Stomach (tissue), 9 donors: ENCODE data around the gene AQP2. TPM values are rescaled to one million over a fixed set of nuclear protein-coding genes. Genes with fewer than 3 reads are reported as not detected.

Source experiments
- DNase-seq, 2 donors: peaks; one replicate each; pipeline versions ENCODE4 v3.0.0 to v3.0.0-alpha.2; 2013 to 2019
- H3K27ac ChIP-seq, 5 donors: fragments of 200-600 bp in 4 of 5; sonication (generic) in 4 of 5; one replicate each; pipeline ENCODE4 v1.5.1; 2013 to 2019; ENCODE audit warnings: mild to moderate bottlenecking in 1 of 5, moderate library complexity in 1 of 5
- H3K27me3 ChIP-seq, 3 donors: fragments of 200-600 bp; sonication (generic); one replicate each; pipeline ENCODE4 v1.5.1; 2017 to 2019; ENCODE audit warnings: mixed run types in 1 of 3
- H3K36me3 ChIP-seq, 4 donors: fragments of 200-600 bp; sonication (generic); 1 replicate in 3 of 4; 2 replicates in 1 of 4; pipeline ENCODE4 v1.5.1; 2016 to 2019
- H3K4me1 ChIP-seq, 4 donors: fragments of 200-600 bp; sonication (generic); one replicate each; pipeline ENCODE4 v1.5.1; 2016 to 2019
- H3K4me3 ChIP-seq, 4 donors: fragments of 200-600 bp; sonication (generic) in 3 of 4; one replicate each; pipeline ENCODE4 v1.5.1; 2016 to 2019; ENCODE audit warnings: mild to moderate bottlenecking in 1 of 4
- H3K9me3 ChIP-seq, 4 donors: fragments of 200-600 bp; sonication (generic); one replicate each; pipeline ENCODE4 v1.5.1; 2016 to 2019
- CTCF ChIP-seq, 7 experiments: fragments of 450-650 bp in 4 of 7; fragments of 200-600 bp in 3 of 7; sonication (generic) in 3 of 7; IDR thresholded peaks; one replicate each; pipeline ENCODE4 v1.5.1; 2016 to 2019; ENCODE audit warnings: antibody characterized with exemption in 7 of 7, control low read depth in 2 of 7, mild to moderate bottlenecking in 1 of 7
- EP300 ChIP-seq: sonication (generic); formaldehyde crosslinking; IDR thresholded peaks from one replicate; pipeline ENCODE4 v1.6.1; 2017; ENCODE audit warnings: antibody characterized with exemption
- POLR2A ChIP-seq, 4 donors: fragments of 450-650 bp; IDR thresholded peaks; one replicate each; pipeline ENCODE4 v1.6.1; 2016; ENCODE audit warnings: antibody characterized with exemption in 4 of 4, control low read depth in 2 of 4, mild to moderate bottlenecking in 1 of 4, moderate library complexity in 1 of 4
- POLR2AphosphoS5 ChIP-seq, 3 donors: sonication (generic); formaldehyde crosslinking; IDR thresholded peaks; one replicate each; pipeline ENCODE4 v1.6.1; 2016; ENCODE audit warnings: antibody characterized with exemption in 3 of 3
- WGBS, 5 donors: extraction: QIAGEN DNeasy Blood & Tissue Kit in 3 of 5; methylation state at CpG; one replicate each; pipeline versions ENCODE4 v1.1.5 to v1.1.7; 2013 to 2018; 5-methylcytosine and 5-hydroxymethylcytosine counted together
- intact Hi-C: fragments of 100-400 bp; cut with DNase I; formaldehyde crosslinking; loops from one replicate; pipeline ENCODE4 v1.15.1; 2023; ENCODE audit warnings: low total_unique reads
- polyA plus RNA-seq, 3 donors: library from polyadenylated mRNA; stranded (reverse); fragments of 200-250 nt; gene quantifications; one replicate each; pipeline ENCODE4 v1.2.3, GENCODE V29; 2013
- total RNA-seq, 5 donors: library from RNA; depleted of rRNA; stranded (reverse); fragments of >200 nt; gene quantifications; one replicate each; pipeline versions ENCODE4 v1.1.0 to v1.2.3, GENCODE V29; 2014 to 2016
- donor health status: healthy with polysubstance abuse.
- donor health status: Bipolar disorder and iron deficiency.
- donor health status: healthy.

AQP2 gene
- total and polyA plus RNA-seq, 8 donors, result 0.92 TPM; not detected in 7

GRCh38 chr12:49939707-49940106, 10.8 kb upstream of the AQP2 start:
- no peak for TF ChIP-seq POLR2AphosphoS5 (IDR thresholded peaks at IDR 0.05)
- no peak for TF ChIP-seq EP300
- TF ChIP-seq POLR2A (IDR thresholded peaks at IDR 0.05), result no peak
- TF ChIP-seq CTCF (IDR thresholded peaks at IDR 0.05), result no peak
- Histone ChIP-seq H3K4me1 (peaks cover 0 to 14% (median 9%) of the 10 kb centered on the region in 4 donors), H3K9me3 (no peaks in the 10 kb centered on the region), H3K27me3 (no peaks in the 10 kb centered on the region), H3K36me3 (no peaks in the 10 kb centered on the region), H3K27ac (peak overlapping the region in 2 of 5 donors; percentile 21 to 46), H3K4me3 (no peak overlapping the region)
- DNase-seq, result no peak
- intact Hi-C loops, result no loop called here
- WGBS, 5 donors, result 40 to 68% (median 50%) methylated on average over 1 of the region's 1 CpG

GRCh38 chr12:49941556-49942511, 8.7 kb upstream of the AQP2 start:
- Histone ChIP-seq H3K9me3 (no peaks in the 10 kb centered on the region), H3K27me3 (no peaks in the 10 kb centered on the region), H3K36me3 (no peaks in the 10 kb centered on the region), H3K27ac (no peak overlapping the region), H3K4me1 (peaks cover 0 to 31% (median 20%) of the 10 kb centered on the region in 4 donors), H3K4me3 (no peak overlapping the region)
- intact Hi-C loops, result no loop called here
- no peak for DNase-seq
- WGBS, 5 donors, result 83 to 91% (median 88%) methylated on average over 13 of the region's 13 CpGs
- no peak for TF ChIP-seq CTCF (IDR thresholded peaks at IDR 0.05)
- no peak for TF ChIP-seq POLR2A (IDR thresholded peaks at IDR 0.05)
- no peak for TF ChIP-seq EP300
- no peak for TF ChIP-seq POLR2AphosphoS5 (IDR thresholded peaks at IDR 0.05)

DNA sequence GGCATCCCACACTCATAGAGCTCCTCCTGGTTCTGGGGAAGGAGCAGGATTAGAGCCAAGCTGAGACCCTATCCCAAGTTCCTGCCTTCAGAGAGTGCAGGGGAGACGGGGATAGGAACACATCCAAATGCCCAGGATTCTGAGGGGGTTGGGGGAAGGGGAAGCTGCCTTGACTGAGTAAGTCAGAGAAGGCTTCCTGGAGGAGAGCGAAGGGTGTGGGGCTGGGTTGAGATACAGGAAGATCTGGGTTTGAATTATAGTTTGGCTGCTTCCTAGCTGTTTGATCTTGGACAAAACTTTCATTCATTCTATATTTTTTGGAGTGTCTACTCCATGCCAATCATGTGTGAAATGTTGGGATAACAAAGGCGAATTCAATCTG, 8.0 kb upstream of the AQP2 start:
- H3K27ac ChIP-seq, result no peak overlapping the region
- H3K4me1 ChIP-seq, result peaks cover 0 to 31% (median 20%) of the 10 kb centered on the region in 4 donors
- no peak overlapping the region for H3K4me3 ChIP-seq
- intact Hi-C loops, result no loop called here
- no peak for DNase-seq
- TF ChIP-seq EP300 (no peak), CTCF (IDR thresholded peaks at IDR 0.05) (no peak), POLR2AphosphoS5 (IDR thresholded peaks at IDR 0.05) (no peak), POLR2A (IDR thresholded peaks at IDR 0.05) (no peak)
- 86 to 94% (median 92%) methylated on average over 3 of the region's 3 CpGs for WGBS, 5 donors
- H3K27me3 ChIP-seq, result no peaks in the 10 kb centered on the region
- no peaks in the 10 kb centered on the region for H3K36me3 ChIP-seq
- H3K9me3 ChIP-seq, result no peaks in the 10 kb centered on the region

DNA sequence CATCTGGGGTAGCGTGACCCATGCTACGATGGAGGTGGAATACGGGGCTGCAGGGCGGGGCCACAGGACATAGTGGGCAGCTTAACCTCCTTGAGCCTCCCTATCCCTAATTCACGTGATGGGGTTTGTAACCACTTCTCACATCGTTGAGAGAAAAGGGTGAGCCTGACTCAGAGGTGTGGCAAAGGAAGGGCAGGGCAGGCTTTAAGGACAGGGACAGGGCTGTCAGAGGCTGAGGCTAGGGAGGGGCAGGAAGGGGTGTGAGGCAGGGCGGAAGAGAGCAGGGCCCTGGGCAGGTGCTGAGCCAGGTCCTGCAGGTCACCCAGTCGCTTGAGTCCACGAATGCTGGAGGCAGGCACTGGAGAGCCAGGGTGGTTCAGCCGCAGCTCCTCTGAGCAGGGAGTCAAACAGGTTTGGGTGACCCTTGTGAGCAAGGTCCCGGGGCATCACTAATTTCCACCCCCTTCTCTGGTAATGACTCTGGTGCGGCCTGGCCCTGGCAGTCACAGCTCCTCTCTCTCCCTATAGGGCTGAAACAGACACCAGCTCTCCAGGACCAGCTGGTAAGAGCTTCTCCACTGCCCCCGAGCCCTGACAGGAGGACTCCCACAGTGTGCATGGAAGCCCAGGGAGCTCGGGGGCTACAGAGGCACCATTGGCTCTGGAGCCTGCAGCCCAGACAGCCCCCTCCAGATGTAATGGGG, 7.5 kb upstream of the AQP2 start:
- no peak for TF ChIP-seq POLR2AphosphoS5 (IDR thresholded peaks at IDR 0.05)
- 50 to 70% (median 55%) methylated on average over 11 to 14 of the region's 14 CpGs for WGBS, 5 donors
- no peaks in the 10 kb centered on the region for H3K27me3 ChIP-seq
- no peaks in the 10 kb centered on the region for H3K9me3 ChIP-seq
- intact Hi-C loops, result no loop called here
- H3K36me3 ChIP-seq, result no peaks in the 10 kb centered on the region
- no peak overlapping the region for H3K27ac ChIP-seq
- peak; percentile 51 to 56 for DNase-seq
- H3K4me3 ChIP-seq, result no peak overlapping the region
- H3K4me1 ChIP-seq, result peaks cover 0 to 30% (median 20%) of the 10 kb centered on the region in 4 donors
